ENCODE results near the gene SDF4. TPM values are rescaled to one million over a fixed set of nuclear protein-coding genes. Genes with fewer than 3 reads are reported as not detected.

The SDF4 gene
- total and polyA plus RNA-seq, 2 donors (not counting 1 experiment from before 2014, with no cell fraction given), result 127 to 133 TPM

GRCh38 chr1:1238702-1239178 lies 6.9 kb upstream of the SDF4 start:
- H3K4me2 ChIP-seq (ENCODE audit: extremely low read depth, insufficient read depth, low read length), result no peak overlapping the region
- DNase-seq (ENCODE audit: low read depth in 2 of 2), result no peak
- no peak overlapping the region for H3K27ac ChIP-seq (ENCODE audit: insufficient read depth, low read length)
- no peak overlapping the region for H3K4me3 ChIP-seq (replicated peaks in 1 of 4; ENCODE audit: control extremely low read depth in 1 of 4, insufficient read depth in 1 of 4, low read depth in 3 of 4, low read length in 4 of 4)
- H3K9ac ChIP-seq (ENCODE audit: insufficient read depth, low read length), result no peak overlapping the region
- no peaks in the 10 kb centered on the region for H3K9me3 ChIP-seq (ENCODE audit: control insufficient read depth, insufficient read depth, low read depth, low read length)
- peaks cover 6% of the 10 kb centered on the region for H3K4me1 ChIP-seq (ENCODE audit: control insufficient read depth, extremely low read depth, insufficient read depth, low read length)
- no peak overlapping the region for H2AFZ ChIP-seq (ENCODE audit: low read length)
- TF ChIP-seq CTCF (conservative IDR thresholded peaks at IDR 0.05 in 1 of 2, IDR thresholded peaks at IDR 0.05 in 1 of 2; ENCODE audit: low read depth in 1 of 2, low read length in 2 of 2) (no peak), EZH2 (IDR thresholded peaks at IDR 0.05; ENCODE audit: low read length, missing control alignments) (no peak)
- no peaks in the 10 kb centered on the region for H3K27me3 ChIP-seq (ENCODE audit: control insufficient read depth, insufficient read depth, low read length)
- peaks cover 4% of the 10 kb centered on the region for H3K79me2 ChIP-seq (ENCODE audit: control insufficient read depth, insufficient read depth, low read length)
- H3K36me3 ChIP-seq (ENCODE audit: control insufficient read depth, insufficient read depth, low read length), result peaks cover 4% of the 10 kb centered on the region
- H4K20me1 ChIP-seq (ENCODE audit: control insufficient read depth, extremely low read depth, insufficient read depth, low read length), result no peaks in the 10 kb centered on the region

DNA sequence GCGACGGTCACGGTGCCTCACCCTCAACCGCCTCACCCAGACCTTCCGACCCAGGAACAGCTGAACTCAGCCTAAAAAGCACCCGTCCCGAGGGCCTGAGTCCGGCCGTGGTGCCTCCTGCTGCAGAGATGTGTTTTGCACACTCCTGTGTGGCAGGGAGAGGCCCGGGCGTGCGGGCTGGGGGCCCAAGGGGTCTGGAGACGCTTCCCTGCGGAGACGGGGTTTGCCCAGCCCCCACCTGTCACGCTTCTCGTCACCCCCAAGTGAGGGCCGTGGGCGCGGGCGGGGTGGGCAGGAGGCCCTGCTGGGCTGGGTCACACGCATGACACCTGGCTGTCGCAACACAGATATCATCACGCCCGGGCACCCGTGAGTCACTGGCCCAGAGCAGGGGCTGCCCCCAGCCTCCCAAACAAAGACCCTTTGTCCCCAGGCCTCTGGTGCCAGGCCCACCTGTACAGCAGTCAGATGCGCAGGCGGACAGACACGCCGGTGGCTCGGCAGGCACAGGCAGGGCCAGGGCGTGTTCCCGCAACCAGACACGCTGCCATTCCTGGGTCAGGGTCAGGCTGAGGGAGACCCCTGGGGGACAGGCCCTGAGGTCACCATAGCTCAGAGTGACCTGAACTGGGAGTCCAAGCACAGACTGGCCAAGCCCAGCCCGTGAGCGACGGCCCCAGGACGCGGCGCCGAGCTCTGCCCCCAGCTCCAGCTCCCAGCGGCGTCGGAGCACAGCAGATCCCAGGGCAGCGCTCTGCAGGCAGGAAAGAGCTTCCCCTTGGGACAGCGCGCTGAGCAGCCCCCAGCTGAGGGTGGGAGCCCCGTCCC lies 6.3 kb upstream of the SDF4 start:
- Histone ChIP-seq H4K20me1 (ENCODE audit: control insufficient read depth, extremely low read depth, insufficient read depth, low read length) (no peaks in the 10 kb centered on the region), H3K9me3 (ENCODE audit: control insufficient read depth, insufficient read depth, low read depth, low read length) (no peaks in the 10 kb centered on the region), H2AFZ (ENCODE audit: low read length) (no peak overlapping the region), H3K27ac (ENCODE audit: insufficient read depth, low read length) (no peak overlapping the region), H3K36me3 (ENCODE audit: control insufficient read depth, insufficient read depth, low read length) (peaks cover 4% of the 10 kb centered on the region), H3K4me2 (ENCODE audit: extremely low read depth, insufficient read depth, low read length) (peak overlapping the region; percentile 5), H3K4me1 (ENCODE audit: control insufficient read depth, extremely low read depth, insufficient read depth, low read length) (peaks cover 6% of the 10 kb centered on the region), H3K4me3 (replicated peaks in 1 of 4; ENCODE audit: control extremely low read depth in 1 of 4, insufficient read depth in 1 of 4, low read depth in 3 of 4, low read length in 4 of 4) (no peak overlapping the region), H3K9ac (ENCODE audit: insufficient read depth, low read length) (no peak overlapping the region), H3K27me3 (ENCODE audit: control insufficient read depth, insufficient read depth, low read length) (no peaks in the 10 kb centered on the region), H3K79me2 (ENCODE audit: control insufficient read depth, insufficient read depth, low read length) (peaks cover 8% of the 10 kb centered on the region)
- DNase-seq (ENCODE audit: low read depth in 2 of 2), result no peak
- TF ChIP-seq CTCF (conservative IDR thresholded peaks at IDR 0.05 in 1 of 2, IDR thresholded peaks at IDR 0.05 in 1 of 2; ENCODE audit: low read depth in 1 of 2, low read length in 2 of 2) (no peak), EZH2 (IDR thresholded peaks at IDR 0.05; ENCODE audit: low read length, missing control alignments) (no peak)

GRCh38 chr1:1236945-1237873 lies 5.4 kb upstream of the SDF4 start:
- H3K9me3 ChIP-seq (ENCODE audit: control insufficient read depth, insufficient read depth, low read depth, low read length), result no peaks in the 10 kb centered on the region
- H3K79me2 ChIP-seq (ENCODE audit: control insufficient read depth, insufficient read depth, low read length), result peaks cover 15% of the 10 kb centered on the region
- H3K27ac ChIP-seq (ENCODE audit: insufficient read depth, low read length), result no peak overlapping the region
- H3K9ac ChIP-seq (ENCODE audit: insufficient read depth, low read length), result peak overlapping the region; percentile 2
- no peak overlapping the region for H3K4me3 ChIP-seq (replicated peaks in 1 of 4; ENCODE audit: control extremely low read depth in 1 of 4, insufficient read depth in 1 of 4, low read depth in 3 of 4, low read length in 4 of 4)
- H3K27me3 ChIP-seq (ENCODE audit: control insufficient read depth, insufficient read depth, low read length), result no peaks in the 10 kb centered on the region
- no peak overlapping the region for H2AFZ ChIP-seq (ENCODE audit: low read length)
- no peak for TF ChIP-seq CTCF (conservative IDR thresholded peaks at IDR 0.05 in 1 of 2, IDR thresholded peaks at IDR 0.05 in 1 of 2; ENCODE audit: low read depth in 1 of 2, low read length in 2 of 2)
- no peak for TF ChIP-seq EZH2 (IDR thresholded peaks at IDR 0.05; ENCODE audit: low read length, missing control alignments)
- peaks cover 7% of the 10 kb centered on the region for H3K36me3 ChIP-seq (ENCODE audit: control insufficient read depth, insufficient read depth, low read length)
- no peak for DNase-seq (ENCODE audit: low read depth in 2 of 2)
- no peaks in the 10 kb centered on the region for H4K20me1 ChIP-seq (ENCODE audit: control insufficient read depth, extremely low read depth, insufficient read depth, low read length)
- peaks cover 6% of the 10 kb centered on the region for H3K4me1 ChIP-seq (ENCODE audit: control insufficient read depth, extremely low read depth, insufficient read depth, low read length)
- peak overlapping the region; percentile 5 for H3K4me2 ChIP-seq (ENCODE audit: extremely low read depth, insufficient read depth, low read length)

Data from fibroblast of lung (primary cell).